CMK (cell line): ENCODE measurements around the gene ZNF444.
"Not testable (repeated sequence)": the region's sequence is repeated elsewhere in the genome, so short reads cannot be mapped to it uniquely, and the experiment has no call there.

ENCODE experiments used
- DNase-seq: peaks from one replicate; pipeline ENCODE4 v3.0.0-alpha.2; 2010; ENCODE audit warnings: low read depth

ZNF444 gene

DNA sequence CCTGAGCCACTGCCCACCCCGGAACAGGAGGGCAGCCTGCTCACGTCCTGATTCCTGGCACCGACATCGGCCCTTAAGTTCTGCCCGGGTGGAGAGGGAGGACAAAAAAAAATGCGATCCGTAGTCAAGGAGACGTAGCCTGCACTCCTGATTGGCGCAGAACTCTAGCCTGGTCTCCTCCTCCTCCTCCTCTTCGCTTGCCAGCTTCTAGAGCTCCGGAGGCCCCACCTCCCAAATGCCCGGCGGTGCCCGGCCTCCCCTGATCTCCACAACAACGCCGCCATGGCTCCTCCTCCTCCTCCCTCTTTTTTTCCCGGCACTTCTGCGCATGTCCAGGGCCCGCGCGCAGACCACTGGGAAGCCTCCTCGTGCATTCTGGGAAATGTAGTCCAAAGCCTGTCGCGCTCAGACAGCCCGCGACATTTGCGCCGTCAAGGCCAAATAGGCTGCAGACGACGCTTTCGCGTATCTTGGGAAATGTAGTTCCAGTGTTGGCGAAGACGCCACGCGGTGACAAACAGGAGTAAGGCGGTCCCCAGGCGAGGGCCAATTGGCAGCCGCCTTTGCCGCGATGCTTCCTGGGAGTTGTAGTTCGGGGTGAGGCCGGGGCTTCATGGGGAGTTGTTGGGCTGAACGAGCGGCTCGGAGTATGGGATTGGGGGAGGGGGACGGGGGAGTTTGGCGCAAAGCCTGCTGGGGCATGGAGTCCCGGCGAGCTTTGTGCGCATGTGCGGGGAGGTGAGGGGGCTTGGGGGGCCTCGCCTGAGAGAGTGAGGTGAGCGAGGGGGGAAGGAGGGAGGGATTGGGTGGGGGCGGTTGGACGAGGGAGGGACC lies at the start of gene ZNF444:
ZNF444 (plus strand) TSS at position 705 of the 834 bp plus-strand sequence. CDS start 5,625 bp downstream, outside the sequence.
- peak; percentile 98 for DNase-seq

DNA sequence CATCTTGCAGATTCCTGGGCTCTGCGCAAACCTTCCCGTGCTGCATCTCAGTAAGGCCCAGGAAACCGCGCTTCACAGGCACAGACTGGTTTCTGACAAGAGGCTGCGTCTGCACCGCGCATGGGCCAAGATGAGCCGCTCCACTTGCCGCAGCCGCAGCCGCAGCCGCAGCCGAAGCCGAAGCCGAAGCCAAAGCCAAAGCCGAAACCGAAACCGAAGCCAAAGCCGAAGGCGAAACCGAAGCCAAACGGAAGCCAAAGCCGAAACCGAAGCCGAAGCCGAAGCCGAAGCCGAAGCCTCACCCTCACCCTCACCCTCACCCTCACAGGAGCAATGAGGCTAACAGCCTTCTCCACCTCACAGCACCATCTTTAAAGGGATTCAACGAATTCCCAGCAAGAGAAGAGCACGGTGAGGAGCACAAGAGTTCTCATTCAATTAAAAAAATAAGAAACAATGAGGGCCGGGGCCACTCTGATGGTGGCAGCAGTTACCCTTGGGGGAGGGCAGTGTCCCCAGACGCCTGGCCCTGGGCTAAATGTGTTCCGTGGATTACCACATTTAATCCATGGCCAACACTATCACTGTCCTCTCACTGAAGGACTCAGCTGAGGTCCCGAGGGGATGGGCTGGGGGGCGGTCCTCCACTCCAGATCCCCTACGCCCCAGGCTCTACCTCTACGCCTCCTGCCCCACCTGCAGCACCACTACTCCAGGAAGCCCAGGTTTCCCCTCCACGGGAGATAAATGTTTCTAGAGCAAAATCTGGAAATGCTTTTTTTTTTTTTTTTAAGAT lies 49.1 kb upstream of the ZNF444 start:
- DNase-seq = no peak

DNA sequence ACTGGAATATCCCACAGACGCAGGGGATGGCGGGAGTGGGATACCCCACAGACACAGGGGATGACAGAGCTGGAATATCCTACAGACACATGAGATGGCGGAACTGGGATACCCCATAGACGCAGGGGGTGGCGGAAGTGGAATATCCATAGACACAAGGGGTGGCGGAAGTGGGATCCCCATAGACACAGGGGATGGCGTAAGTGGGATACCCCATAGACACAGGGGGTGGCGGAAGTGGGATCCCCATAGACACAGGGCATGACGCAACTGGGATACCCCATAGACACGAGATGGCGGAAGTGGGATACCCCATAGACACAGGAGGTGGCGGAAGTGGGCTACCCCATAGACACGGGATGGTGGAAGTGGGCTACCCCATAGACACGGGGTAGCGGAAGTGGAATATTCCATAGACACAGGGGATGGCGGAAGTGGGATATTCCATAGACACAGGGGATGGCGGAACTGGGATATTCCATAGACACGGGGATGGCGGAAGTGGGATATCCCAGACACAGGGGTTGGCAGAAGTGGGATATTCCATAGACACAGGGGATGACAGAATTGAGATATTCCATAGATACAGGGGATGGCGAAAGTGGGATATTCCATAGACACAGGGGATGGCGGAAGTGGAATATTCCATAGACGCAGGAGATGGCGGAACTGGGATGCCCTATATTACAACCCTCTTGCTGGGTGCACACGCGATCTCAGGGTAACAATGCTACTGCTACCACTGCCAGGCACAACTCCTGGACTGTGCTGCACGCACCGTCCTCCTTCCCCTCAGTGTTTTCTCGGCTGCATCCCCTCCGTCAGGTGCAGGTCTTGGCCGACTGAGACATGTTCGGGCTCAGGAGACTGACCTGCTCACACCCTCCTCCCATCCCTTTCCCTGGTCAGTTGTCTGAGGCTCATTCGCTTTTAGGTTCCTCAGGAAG lies 48.1 kb upstream of the ZNF444 start:
- no peak for DNase-seq

DNA sequence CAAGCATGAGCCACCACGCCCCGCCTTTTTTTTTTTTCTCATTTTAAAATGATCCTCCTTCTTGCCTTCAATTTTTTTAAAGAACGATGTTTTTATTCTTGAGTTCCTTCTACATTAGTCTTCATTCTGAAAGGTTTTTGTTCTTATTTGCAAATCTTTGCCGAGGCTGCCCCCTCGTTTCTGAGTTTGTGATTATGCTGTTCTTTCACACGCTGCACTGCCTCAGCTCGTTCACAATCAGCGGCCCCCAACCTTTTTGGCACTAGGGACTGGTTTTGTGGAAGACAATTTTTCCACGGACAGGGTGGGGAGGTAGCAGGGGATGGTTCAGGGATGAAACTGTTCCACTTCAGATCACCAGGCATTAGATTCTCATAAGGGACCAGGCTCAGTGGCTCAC lies 46.6 kb upstream of the ZNF444 start:
- DNase-seq = no peak

DNA sequence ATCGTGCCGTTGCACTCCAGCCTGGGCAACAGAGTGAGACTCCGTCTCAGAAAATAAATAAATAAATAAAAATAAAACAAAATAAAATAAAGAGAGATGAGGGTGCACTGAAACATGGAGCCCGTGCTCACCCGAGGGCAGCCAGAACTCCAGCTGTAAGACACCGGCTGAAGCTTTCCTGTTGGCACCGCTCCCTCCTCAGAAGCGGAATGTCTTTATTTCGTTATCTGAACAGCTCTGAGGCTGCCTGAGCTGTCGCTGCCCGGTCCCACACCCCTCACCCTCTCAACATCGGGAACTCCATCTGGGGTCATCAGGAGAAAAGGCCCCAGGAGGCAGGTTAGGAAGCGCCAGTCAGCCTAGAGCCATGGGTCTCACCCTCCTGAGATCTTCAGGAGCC lies 44.4 kb upstream of the ZNF444 start:
- DNase-seq = no peak

DNA sequence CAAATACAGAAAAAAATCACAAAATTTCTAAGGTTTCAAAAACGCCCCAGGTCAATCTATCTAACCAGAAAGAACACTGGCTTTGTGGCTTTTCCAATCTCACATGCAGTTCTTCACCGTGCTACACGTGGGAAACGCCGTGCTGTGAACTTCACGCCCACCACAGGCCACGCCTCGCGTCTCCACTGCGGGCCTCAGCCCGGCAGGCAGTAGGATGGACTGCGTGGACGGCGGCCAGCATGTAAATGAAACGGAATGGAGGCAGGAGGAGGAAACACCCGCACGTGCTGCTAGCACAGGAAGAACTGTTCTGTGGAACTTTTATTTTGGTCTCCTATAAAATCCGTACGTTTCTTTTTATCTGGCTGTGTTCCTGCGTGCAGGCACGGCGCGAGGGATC lies 43.8 kb upstream of the ZNF444 start:
- no peak for DNase-seq

DNA sequence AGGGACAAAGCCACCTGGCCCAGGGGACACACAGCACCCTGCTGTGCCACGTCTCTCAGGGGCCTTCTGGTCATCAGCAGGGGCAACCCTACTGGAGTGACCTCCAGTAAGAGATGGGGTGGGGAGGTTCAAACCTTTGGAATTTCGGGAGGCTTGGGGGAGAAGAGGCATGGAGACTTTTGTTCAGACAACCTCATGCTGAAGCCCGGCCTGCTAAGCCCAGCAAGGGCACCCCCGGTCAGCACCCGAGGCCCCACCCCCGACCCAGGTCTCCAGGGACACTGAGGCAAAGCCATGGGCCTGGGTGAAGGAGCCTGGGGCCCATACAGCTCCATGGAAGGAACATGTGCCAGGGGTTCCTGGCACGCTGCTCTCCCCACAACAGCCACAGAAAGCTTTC lies 43.3 kb upstream of the ZNF444 start:
- no peak for DNase-seq

DNA sequence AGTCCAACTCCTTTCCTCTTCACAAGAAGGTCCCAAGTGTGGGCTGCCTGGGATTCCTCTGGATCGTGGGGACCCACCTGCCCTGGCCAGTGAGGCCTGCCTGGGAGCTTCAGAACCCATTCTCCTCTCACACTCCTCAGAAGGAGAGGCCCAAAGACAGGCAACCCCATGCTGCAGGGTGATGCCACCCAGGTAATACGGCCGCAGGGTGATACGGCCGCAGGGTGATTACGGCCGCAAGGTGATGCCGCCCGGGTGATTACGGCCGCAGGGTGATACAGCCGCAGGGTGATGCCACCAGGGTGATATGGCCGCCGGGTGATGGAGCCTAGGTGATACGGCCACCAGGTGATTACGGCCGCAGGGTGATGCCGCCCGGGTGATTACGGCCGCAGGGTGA lies 42.9 kb upstream of the ZNF444 start:
- DNase-seq = not testable (repeated sequence)

DNA sequence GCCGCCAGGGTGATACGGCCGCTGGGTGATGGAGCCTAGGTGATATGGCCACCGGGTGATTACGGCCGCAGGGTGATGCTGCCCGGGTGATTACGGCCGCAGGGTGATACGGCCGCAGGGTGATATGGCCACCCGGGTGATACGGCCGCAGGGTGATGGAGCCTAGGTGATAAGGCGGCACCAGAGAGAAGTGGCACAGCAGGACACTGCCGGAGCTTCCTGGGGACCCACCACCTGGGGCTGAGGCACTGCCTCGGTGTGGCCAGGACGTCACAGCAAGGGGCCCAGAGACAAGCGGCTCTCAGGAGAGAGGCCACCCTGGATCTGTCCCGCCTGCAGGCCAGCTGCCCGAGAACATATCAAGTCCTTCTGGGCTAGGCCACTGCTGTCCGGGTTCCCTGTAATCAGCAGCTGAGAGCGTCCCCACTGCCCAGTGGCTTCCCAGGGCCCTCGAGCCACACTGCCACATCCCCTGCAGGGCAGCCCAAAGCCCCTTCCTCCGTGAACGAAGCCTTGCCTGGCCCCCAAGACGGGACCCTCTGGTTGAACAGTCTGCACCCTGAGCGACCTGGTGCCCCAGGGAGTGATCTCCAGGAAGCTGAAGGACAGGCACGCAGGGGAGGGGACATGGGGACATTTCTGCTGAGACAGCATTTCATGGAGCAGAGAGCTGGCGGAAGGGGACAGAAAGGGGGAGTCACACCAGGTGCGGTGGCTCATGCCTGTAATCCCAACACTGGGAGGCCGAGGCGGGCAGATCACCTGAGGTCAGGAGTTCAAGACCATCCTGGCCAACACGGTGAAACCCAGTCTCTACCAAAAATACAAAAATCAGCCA lies 42.1 kb upstream of the ZNF444 start:
- no peak for DNase-seq

DNA sequence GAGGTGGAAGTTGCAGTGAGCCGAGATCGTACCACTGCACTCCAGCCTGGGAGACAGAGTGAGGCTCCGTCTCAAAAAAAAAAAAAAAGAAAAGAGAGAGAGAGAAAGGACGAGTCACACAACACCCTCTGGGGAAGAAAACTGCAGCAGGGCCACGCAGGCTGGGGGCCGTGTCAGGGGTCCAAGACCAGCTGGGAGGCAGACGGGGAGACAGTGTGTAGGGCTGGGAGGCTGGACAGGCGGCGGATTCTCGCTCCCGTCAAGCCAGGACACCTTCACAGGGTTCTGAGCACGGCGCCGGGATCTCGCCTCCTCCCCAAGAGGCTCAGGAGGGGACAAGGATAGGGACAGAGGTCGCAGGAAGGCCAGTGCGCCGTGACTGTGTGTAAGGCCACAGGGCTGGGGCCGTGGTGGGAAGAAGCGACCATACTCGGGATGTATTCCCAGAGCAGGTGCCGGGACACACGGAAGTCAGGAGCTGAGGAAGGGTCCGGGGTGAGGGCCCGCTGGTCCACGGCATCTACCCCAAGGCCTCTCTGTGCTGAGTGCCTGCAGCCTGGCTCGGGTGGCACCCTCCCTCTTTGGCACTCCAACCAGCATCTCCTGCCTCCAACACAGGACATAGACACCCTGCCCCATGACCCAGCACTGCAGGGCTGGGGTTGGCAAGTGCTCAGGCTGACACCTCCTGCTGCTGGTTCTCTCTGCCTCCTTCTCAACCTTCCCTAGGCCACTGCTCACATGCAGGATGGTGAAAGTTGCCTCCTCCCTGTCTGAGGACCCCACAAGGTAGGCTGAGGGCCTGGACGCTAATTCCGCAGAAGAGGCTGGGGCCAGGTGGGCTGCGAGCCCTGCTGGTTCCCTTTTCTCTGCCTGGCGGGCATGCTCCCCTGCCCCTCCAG lies 41.2 kb upstream of the ZNF444 start:
- DNase-seq = no peak

DNA sequence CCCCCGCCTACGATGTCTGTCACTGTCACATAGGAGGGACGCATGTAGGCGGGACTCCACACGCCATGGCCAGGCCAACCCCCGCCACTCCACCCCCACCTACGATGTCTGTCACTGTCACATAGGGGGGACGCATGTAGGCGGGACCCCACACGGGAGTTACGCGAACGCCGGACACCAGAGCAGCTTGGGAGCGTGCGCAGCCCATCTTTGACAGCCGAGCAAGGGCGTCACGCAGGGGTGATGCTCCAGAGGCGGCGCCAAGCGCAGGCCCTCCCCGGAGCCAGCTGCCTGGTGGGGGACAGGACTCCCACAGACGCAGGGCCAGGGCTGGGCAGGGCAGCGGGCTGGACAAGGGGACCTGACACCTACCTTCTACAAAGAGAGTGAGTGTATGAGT lies 40.0 kb upstream of the ZNF444 start:
- no peak for DNase-seq

DNA sequence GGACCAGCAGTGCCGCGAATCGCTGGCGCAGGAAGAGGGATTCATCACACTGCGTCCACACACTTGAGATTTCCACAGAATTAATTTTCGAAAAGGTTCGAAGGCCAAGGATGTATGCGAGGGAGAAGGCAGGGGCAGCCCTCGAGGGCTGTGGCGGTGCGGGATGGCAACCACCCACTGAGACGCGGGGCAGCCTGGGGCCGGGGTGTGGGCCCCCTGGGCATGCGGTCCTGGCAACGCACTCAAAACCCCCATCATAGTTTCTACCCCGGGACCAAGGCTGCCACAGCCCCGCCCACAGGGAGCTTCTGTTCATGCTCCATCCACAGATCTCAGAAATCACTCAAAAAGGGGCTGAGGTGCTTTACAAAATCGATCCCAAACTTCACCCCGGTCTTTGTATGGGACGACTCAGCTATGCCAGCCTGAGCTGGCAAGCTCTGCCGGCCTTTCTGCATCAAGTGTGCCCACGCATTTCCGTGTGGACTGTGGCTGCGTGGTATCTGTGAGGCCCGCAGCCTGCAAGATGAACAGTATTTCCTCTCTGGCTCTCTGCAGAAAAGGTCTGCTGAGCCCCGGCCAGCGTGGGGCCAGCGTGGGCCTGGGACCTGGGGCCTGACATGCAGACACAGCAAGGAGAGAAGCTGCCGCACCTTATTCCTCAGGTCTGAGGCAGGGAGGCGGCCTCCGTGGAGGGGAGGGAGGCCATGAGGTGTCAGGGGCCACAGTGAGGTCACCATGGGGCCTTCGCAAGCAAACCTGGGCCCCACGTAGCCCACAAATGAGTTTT lies 39.1 kb upstream of the ZNF444 start:
- DNase-seq = no peak

DNA sequence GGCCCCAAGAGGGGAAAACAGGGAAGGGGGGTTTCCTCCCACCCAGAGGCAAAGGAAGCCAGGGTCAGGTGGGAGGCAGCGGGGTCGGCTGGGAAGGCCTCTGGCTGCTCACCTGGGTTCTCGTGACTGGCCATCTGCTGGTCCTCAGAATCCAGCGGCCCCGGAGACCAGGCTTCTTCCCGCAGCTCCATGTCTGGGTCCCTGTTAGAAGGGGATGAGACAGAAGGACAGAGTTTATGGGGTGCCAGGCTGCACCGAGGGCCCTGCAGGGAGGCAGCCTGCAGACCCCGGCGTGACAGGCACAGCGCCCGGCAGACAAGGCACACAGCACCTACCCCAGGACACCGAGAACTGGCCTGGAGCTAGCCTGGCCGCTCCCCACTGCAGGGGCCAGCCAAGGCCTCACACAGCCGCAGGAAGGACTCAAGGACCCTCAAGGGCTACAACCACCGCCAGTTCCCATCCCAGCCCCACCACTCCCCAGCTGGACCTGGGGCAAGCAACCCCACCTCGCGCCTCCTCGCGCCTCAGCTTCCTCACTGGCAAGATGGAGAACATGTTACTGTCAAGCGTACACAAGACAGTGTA lies 38.0 kb upstream of the ZNF444 start:
- no peak for DNase-seq

DNA sequence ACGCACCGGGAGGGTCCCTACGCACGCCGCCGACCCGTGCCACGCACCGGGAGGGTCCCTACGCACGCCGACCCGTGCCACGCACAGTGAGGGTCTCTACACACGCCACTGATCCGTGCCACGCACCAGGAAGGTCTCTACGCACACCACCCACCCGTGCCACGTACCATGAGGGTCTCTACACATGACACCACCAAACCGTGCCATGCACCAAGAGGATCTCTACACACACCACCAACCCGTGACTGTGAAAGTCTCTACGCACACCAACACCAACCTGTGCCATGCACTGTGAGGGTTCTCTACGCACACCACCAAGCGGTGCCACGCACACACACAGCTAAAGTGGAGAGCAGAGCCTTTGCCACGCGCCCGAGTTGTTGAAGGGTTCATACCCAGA lies 36.7 kb upstream of the ZNF444 start:
- no peak for DNase-seq

DNA sequence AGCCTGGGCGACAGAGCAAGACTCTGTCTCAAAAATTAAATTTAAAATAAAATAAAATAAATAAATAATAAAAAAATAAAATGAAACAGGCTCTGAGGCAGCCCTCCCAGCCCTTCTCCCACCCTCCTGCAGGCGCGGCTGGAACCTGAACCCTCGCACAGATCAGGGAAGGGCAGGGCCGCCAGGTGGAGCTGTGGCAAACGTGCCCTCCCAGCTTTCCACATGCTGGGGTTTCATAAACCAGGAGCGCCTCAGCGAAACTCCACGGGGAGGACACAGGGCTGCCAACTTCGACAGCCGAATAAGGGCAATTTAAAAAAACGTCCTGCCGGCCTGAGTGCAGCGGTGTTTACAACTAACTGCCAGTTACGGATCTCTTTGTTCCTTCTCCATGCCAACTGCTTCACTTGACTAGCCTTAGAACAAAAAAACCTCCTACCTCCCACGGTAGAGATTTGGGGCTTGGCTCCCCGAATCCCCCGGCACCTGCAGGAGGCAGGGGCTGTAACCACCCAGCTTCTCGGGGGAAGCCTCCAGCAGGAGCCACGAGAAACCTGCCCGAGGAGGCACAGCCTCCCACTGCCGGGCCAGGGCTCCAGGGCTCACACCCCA lies 35.9 kb upstream of the ZNF444 start:
- DNase-seq = no peak

DNA sequence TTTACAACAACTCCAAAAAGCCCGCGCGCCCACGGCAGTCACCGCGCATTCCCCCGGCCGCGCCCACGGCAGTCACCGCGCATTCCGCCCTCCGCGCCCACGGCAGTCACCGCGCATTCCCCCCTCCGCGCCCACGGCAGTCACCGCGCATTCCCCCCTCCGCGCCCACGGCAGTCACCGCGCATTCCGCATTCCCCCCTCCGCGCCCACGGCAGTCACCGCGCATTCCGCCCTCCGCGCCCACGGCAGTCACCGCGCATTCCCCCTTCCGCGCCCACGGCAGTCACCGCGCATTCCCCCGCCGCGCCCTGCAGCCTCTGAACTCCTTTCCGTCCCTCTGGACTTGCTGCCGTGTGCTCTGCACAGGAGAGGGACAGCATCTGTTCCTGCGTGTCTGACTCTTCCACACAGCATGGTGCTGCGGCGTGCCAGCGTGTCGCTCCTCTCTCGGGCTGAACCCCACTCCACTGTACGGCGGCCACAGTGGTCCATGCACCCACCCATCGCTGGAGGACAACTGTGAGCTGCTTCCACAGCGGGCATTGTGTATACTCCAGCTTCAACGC lies 35.2 kb upstream of the ZNF444 start:
- not testable (repeated sequence) for DNase-seq

DNA sequence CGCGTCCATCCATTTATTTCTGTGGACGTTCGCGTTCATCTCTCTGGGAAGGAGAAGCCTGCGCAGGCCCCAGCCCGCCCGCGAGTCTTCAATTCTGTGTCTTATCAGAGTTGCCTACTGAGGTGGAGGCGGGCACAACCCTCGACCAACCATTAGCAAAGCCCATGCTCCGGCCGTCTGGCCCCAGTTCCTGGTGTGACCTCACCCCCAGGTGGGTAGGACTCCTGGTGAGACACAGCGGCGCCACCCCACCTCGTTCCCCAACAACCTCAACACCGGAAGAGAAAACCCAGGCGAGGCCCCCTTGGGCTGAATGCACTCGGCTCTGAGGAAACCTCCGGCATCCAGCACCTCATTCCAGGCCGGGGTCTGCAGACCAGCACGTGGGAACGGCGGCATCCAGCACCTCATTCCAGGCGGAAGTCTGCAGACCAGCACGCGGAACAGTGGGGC lies 34.7 kb upstream of the ZNF444 start:
- DNase-seq = no peak

DNA sequence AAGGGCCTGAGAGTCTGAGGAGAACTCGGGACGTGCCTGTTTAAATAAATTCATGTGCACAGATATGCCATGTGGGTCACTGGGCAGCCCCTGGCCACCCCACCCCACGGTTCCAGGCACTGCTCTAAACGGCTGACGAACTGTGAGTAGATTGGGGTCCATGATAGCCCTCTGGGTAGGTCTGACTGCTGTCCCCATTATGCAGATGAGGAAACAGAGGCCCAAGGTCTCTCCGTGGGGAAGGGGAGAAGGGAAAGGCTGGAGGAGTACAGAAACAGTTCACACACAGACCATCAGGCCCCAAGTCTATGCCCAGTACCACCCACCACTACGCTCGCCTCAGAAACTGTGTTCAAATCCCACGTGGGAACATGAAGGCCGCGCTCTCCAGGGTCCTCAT lies 34.1 kb upstream of the ZNF444 start:
- no peak for DNase-seq
